ENCODE data around the gene AKR1C3. TPM values are rescaled to one million over a fixed set of nuclear protein-coding genes. Genes with fewer than 3 reads are reported as not detected.

The AKR1C3 gene
- total and polyA plus RNA-seq, 4 donors: 8.9 to 116 (median 68.8) TPM

DNA sequence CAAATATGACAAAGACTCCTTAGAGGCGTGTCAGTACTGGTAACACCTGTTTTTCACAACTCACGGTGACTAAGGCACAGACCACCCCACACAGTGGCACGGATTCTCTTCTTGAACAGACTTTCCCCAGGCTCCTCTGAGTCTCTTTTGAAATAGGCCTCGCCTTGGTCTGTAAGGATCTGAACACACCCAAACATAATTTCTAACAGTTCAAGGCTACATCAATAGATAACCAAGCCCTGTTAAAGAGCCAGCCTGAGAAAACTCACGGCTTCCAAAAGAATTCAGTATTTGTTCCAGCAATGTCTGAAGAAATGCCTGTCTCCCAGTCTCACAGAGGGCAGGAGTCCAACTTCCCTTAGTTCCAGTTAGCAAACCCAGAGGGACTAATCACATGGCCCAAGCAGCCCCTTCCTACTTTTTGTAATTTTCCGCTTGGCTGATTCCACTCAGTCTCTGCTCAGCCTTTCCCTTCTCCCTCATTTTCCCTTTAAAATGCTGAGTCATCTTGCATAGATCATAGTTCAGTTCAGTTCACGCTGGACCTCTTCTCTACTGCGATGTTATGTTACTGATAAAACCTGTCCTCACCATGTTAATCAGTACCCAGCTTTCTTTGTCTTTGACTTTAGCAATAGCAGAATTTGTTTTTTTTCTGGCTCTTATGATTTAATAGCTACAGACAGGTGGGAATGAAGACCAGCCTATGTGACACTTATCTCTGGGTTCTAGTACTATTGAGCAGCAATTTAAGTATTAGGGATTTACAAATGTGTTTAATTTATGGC is 22.6 kb upstream of the AKR1C3 start:
- WGBS, 2 donors: 45 to 67% methylated on average over 8 of the region's 8 CpGs
- H3K27me3 ChIP-seq (ENCODE audit: control insufficient read depth in 3 of 3, insufficient read depth in 3 of 3, low read length in 2 of 3): no peaks in the 10 kb centered on the region
- peaks cover 0 to 8% (median 3%) of the 10 kb centered on the region in 5 donors for H3K4me1 ChIP-seq (ENCODE audit: control insufficient read depth in 5 of 5, insufficient read depth in 5 of 5, low read length in 5 of 5)
- no peaks in the 10 kb centered on the region for H3K36me3 ChIP-seq (ENCODE audit: control insufficient read depth in 4 of 4, insufficient read depth in 4 of 4, low read length in 4 of 4)
- peak overlapping the region; percentile 45 to 72 for H3K27ac ChIP-seq (ENCODE audit: low read depth in 1 of 2, low read length in 1 of 2)
- peak; percentile 62 to 89 (median 75) for DNase-seq
- no peaks in the 10 kb centered on the region for H3K9me3 ChIP-seq (ENCODE audit: control insufficient read depth in 4 of 4, insufficient read depth in 3 of 4, low read length in 3 of 4)
- peak; percentile 64 for ATAC-seq (ENCODE audit: insufficient read depth, low FRiP score)
- TF ChIP-seq, protein P1, sequence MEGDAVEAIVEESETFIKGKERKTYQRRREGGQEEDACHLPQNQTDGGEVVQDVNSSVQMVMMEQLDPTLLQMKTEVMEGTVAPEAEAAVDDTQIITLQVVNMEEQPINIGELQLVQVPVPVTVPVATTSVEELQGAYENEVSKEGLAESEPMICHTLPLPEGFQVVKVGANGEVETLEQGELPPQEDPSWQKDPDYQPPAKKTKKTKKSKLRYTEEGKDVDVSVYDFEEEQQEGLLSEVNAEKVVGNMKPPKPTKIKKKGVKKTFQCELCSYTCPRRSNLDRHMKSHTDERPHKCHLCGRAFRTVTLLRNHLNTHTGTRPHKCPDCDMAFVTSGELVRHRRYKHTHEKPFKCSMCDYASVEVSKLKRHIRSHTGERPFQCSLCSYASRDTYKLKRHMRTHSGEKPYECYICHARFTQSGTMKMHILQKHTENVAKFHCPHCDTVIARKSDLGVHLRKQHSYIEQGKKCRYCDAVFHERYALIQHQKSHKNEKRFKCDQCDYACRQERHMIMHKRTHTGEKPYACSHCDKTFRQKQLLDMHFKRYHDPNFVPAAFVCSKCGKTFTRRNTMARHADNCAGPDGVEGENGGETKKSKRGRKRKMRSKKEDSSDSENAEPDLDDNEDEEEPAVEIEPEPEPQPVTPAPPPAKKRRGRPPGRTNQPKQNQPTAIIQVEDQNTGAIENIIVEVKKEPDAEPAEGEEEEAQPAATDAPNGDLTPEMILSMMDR (IDR thresholded peaks at IDR 0.05; ENCODE audit: control extremely low read depth, extremely low read depth): no peak
- no peak overlapping the region for H3K4me3 ChIP-seq
- peak overlapping the region in 1 of 2 donors; percentile 29 for H3K9ac ChIP-seq (ENCODE audit: insufficient read depth in 1 of 2, low read length in 2 of 2)

GRCh38 chr10:5073659-5074058 is 20.6 kb upstream of the AKR1C3 start:
- no peaks in the 10 kb centered on the region for H3K9me3 ChIP-seq (ENCODE audit: control insufficient read depth in 4 of 4, insufficient read depth in 3 of 4, low read length in 3 of 4)
- no peak overlapping the region for H3K9ac ChIP-seq (ENCODE audit: insufficient read depth in 1 of 2, low read length in 2 of 2)
- no peak overlapping the region for H3K27ac ChIP-seq (ENCODE audit: low read depth in 1 of 2, low read length in 1 of 2)
- no peak overlapping the region for H3K4me3 ChIP-seq
- ATAC-seq (ENCODE audit: insufficient read depth, low FRiP score): no peak
- 95 to 98% methylated on average over 2 of the region's 2 CpGs for WGBS, 2 donors
- peaks cover 0 to 8% (median 3%) of the 10 kb centered on the region in 5 donors for H3K4me1 ChIP-seq (ENCODE audit: control insufficient read depth in 5 of 5, insufficient read depth in 5 of 5, low read length in 5 of 5)
- TF ChIP-seq, protein P1 (IDR thresholded peaks at IDR 0.05; ENCODE audit: control extremely low read depth, extremely low read depth): no peak
- H3K36me3 ChIP-seq (ENCODE audit: control insufficient read depth in 4 of 4, insufficient read depth in 4 of 4, low read length in 4 of 4): no peaks in the 10 kb centered on the region
- DNase-seq: no peak
- no peaks in the 10 kb centered on the region for H3K27me3 ChIP-seq (ENCODE audit: control insufficient read depth in 3 of 3, insufficient read depth in 3 of 3, low read length in 2 of 3)

- H3K9me3 ChIP-seq (ENCODE audit: control insufficient read depth in 4 of 4, insufficient read depth in 3 of 4, low read length in 3 of 4): no peaks in the 10 kb centered on the region
- TF ChIP-seq, protein P1 (IDR thresholded peaks at IDR 0.05; ENCODE audit: control extremely low read depth, extremely low read depth): no peak
- WGBS, 2 donors: 63 to 89% methylated on average over 3 of the region's 3 CpGs
- DNase-seq: peak in 1 of 3 donors; percentile 17
- no peaks in the 10 kb centered on the region for H3K36me3 ChIP-seq (ENCODE audit: control insufficient read depth in 4 of 4, insufficient read depth in 4 of 4, low read length in 4 of 4)
- no peak overlapping the region for H3K4me3 ChIP-seq
- H3K27me3 ChIP-seq (ENCODE audit: control insufficient read depth in 3 of 3, insufficient read depth in 3 of 3, low read length in 2 of 3): no peaks in the 10 kb centered on the region
- H3K27ac ChIP-seq (ENCODE audit: low read depth in 1 of 2, low read length in 1 of 2): no peak overlapping the region
- peaks cover 0 to 3% (median 0%) of the 10 kb centered on the region in 5 donors for H3K4me1 ChIP-seq (ENCODE audit: control insufficient read depth in 5 of 5, insufficient read depth in 5 of 5, low read length in 5 of 5)
- H3K9ac ChIP-seq (ENCODE audit: insufficient read depth in 1 of 2, low read length in 2 of 2): no peak overlapping the region
- ATAC-seq (ENCODE audit: insufficient read depth, low FRiP score): no peak
Measured at GRCh38 chr10:5076615-5077014, 17.6 kb upstream of the AKR1C3 start.
